ENCODE results near the gene LYZ. TPM values are rescaled to one million over a fixed set of nuclear protein-coding genes. Genes with fewer than 3 reads are reported as not detected.

LYZ gene
- total RNA-seq, 2 donors from 2014 or later: 10.8 to 35.4 TPM

DNA sequence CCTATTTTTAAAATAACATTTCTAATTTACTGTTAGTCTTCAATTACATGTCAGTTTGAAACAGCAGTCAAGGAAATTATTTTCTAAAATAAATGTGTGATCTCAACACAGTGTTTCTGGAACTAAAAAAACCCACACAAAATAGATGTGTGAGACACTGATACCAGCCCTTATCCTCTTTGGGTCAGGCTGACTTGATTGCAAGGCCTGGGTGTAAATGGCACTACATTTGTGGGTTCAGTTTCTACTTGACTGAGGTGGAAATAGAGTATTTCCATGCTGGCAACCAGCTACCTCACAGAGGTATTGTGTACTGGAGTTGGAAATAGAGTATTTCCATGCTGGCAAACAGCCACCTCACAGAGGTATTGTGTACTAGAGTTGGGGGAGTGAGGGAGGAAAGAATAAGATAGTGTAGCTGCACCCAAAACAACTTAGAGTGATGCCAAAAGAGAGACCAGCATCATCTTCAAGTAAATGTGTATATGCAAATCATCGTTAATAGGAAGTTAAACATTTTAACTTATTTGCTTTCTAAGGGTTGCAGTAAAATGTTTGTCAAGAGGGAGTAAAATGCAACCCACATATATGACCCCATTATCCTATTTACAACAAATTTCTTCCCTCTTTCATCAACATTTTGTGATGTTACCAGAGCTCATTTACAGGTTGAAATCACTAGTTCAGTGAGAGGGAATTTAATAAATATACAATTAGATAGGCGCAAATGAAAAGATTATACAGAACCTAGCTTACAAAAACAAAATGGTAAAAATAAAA lies 10.7 kb upstream of the LYZ start:
- DNase-seq (ENCODE audit: low spot score): no peak
- TF ChIP-seq CTCF (IDR thresholded peaks at IDR 0.05): no peak
- no peaks in the 10 kb centered on the region for H3K27me3 ChIP-seq
- no peak overlapping the region for H3K27ac ChIP-seq
- no peaks in the 10 kb centered on the region for H3K9me3 ChIP-seq
- H3K4me1 ChIP-seq: no peaks in the 10 kb centered on the region
- H3K4me3 ChIP-seq: no peak overlapping the region
- H3K36me3 ChIP-seq: no peaks in the 10 kb centered on the region

DNA sequence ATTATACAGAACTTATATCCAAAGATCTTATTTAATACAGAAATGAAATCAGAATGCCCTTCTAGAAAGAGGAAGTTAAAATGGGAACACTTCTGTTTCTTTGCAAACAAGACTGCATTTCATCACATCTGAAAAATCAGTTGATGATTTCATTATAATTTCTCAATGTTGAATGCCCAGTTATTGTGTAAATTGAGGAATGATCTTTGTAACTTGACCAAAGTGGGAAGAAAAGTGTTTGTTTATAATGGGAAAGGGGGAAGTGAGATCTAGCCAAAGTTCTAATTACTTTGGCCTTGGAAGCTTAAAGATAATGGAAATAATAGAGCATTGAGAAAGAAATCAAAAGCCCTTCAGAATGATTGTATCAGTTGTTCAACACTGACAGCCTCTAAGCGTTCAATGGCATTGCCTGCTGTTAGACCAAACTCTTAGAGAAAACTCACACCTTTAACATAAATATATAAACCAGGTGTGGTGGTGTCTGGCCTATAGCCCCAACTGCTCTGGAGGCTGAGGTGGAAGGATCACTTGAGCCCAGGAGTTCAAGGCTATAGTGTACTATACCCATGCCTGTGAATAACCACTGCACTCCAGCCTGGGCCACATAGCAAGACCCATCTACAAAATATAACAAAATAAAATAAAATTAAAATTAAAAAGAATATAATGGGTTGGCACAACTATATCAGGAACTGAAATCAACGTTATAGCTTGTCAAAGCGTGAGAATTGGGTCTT lies 9.9 kb upstream of the LYZ start:
- no peaks in the 10 kb centered on the region for H3K36me3 ChIP-seq
- TF ChIP-seq CTCF (IDR thresholded peaks at IDR 0.05): no peak
- no peak overlapping the region for H3K4me3 ChIP-seq
- no peaks in the 10 kb centered on the region for H3K4me1 ChIP-seq
- no peak overlapping the region for H3K27ac ChIP-seq
- DNase-seq (ENCODE audit: low spot score): no peak
- no peaks in the 10 kb centered on the region for H3K27me3 ChIP-seq
- H3K9me3 ChIP-seq: no peaks in the 10 kb centered on the region

DNA sequence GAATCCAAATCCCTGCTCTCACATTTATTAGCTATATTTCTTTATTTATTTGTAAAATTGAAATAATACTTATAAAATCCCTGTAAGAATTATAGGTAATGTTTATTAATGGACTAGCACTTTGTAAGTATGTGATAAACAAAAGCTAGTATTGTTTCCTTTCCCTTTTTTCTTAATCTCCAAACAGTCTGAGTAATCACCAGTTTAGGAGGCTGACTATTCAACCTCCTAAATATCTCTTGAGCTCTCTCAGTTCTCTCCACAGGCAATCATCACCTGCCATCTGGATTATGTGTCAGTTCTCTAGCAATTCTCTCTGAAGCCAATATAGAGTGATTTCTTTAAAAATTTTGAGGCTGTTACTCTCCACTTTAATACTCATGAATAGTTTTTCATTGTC lies 9.2 kb upstream of the LYZ start:
- Histone ChIP-seq H3K9me3 (no peaks in the 10 kb centered on the region), H3K36me3 (no peaks in the 10 kb centered on the region), H3K4me3 (no peak overlapping the region), H3K27me3 (no peaks in the 10 kb centered on the region), H3K27ac (no peak overlapping the region), H3K4me1 (no peaks in the 10 kb centered on the region)
- TF ChIP-seq CTCF (IDR thresholded peaks at IDR 0.05): no peak
- DNase-seq (ENCODE audit: low spot score): no peak

DNA sequence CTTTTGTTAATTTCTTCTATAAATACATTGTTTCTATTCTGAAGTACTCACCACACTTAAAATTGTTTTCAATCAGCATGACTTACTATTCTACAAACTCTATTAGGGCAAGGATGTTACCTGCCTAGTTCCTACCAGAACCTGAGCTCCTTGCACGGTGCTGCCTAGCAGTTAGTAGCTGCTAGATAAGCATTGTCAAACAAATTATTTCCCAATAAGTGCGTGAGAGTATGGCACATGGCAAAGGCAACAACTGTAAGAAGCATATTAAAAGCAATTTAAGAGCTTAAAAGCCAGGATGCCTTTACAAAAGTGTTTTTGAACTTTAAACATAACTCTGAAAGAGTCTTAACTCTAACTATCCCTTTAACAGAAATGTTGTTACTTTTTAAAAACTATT lies 8.2 kb upstream of the LYZ start:
- Histone ChIP-seq H3K4me1 (no peaks in the 10 kb centered on the region), H3K4me3 (no peak overlapping the region), H3K27ac (no peak overlapping the region)

DNA sequence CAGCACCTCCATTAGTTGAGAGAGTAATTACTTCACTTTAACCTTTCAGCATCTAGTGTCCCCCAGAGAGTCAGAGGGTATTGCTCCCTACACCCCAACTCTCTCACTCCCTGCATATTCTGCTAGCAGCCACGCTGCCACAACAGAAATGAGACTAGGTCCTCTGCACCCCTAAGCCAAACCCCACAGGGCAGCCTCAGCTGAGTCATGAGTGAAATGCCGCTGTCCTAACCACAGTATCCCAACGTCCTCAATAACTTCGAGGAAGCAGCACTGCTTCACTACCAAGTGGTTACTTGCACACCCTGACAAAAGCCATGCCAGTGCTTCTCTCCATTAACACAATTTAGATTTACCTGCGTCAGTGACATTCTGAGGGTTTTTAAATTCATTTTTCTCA lies 6.9 kb upstream of the LYZ start:
- H3K36me3 ChIP-seq: no peaks in the 10 kb centered on the region
- H3K27me3 ChIP-seq: no peaks in the 10 kb centered on the region
- H3K9me3 ChIP-seq: no peaks in the 10 kb centered on the region
- no peaks in the 10 kb centered on the region for H3K4me1 ChIP-seq
- DNase-seq (ENCODE audit: low spot score): no peak
- no peak for TF ChIP-seq CTCF (IDR thresholded peaks at IDR 0.05)
- H3K4me3 ChIP-seq: no peak overlapping the region
- H3K27ac ChIP-seq: no peak overlapping the region

More for the DNA sequence above, 8.2 kb upstream of the LYZ start:
- TF ChIP-seq CTCF (IDR thresholded peaks at IDR 0.05): no peak
- DNase-seq (ENCODE audit: low spot score): no peak
- Histone ChIP-seq H3K27me3 (no peaks in the 10 kb centered on the region), H3K9me3 (no peaks in the 10 kb centered on the region), H3K36me3 (no peaks in the 10 kb centered on the region)
